HG03378 (cell line): ENCODE measurements around the gene ADRA1B.

Experiments used
- ATAC-seq: cut with Tn5 transposase; IDR thresholded peaks from one replicate; pipeline ENCODE4 v1.9.1; 2021; ENCODE audit warnings: mild to moderate bottlenecking, moderate library complexity; ENCODE audit not compliant: unreplicated experiment

ADRA1B gene

GRCh38 chr5:159915904-159916840, at the start of gene ADRA1B:
ADRA1B (plus strand) TSS chr5:159916482; CDS start chr5:159916906, 424 bp downstream.
- ATAC-seq: no peak

DNA sequence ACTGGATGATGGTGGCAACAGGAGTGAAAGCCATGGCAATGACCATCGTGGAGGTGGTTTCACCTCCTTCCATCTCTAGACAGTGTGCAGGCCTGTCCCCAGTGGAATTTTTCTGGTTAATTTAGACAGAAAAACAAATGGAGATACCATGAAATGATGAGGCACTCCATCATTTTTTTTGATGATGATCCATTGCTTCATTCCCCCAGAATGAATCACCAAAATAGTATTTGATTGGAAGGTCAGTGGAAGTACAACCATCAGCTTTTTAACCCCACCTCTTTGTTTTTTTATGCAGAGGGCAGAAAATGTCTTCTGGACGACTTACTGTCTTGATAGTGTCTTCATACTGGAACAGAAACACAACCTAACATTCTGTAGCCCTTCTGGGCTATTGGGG, 42.6 kb upstream of the ADRA1B start:
- no peak for ATAC-seq

DNA sequence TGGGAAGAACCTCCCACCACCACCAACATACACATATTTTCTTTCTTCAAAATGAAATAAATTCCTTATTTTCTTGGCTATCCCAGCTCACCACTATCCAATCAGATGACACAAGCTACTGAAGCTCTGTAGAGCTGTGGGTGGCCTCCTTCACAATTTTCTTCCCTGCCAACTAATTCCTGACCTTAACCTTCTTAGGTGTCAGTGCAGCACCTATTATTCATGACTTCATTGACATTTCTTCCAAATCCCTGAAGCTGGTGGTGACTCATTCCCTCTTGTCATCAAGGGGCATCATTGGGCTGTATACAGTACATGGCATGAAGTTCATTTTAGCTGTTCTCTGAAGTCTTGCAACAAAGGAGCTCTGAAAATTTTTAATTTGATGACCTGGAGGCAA, 42.0 kb upstream of the ADRA1B start:
- no peak for ATAC-seq

GRCh38 chr5:159877016-159877415, 39.3 kb upstream of the ADRA1B start:
- ATAC-seq: no peak

DNA sequence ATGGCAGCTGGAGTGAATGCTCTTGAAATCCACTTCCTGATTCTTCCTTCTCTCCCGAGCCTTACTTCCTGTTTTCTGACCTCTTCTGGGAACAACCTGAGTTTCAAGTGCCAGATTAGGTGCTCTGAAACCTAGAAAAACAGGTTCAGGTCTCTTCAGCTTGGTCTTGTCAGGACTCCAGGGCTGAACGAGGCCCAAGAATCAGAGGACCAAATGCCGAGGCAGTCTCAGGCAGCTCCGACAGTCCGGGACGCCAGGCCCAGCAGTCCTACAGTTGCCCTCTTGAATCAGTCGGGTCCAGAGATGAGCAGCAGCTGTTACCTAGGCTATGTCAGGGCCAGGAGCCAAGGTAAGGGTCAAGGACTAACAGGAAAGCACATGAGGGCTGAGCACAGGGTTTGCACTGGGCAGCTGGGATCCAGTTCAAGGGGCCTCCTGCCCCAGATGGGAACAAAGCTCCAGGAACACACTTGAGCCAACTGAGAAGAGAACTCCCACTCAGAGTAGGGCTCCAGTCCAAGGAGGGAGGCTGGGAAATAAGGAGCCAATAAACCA, 38.3 kb upstream of the ADRA1B start:
- ATAC-seq: no peak

DNA sequence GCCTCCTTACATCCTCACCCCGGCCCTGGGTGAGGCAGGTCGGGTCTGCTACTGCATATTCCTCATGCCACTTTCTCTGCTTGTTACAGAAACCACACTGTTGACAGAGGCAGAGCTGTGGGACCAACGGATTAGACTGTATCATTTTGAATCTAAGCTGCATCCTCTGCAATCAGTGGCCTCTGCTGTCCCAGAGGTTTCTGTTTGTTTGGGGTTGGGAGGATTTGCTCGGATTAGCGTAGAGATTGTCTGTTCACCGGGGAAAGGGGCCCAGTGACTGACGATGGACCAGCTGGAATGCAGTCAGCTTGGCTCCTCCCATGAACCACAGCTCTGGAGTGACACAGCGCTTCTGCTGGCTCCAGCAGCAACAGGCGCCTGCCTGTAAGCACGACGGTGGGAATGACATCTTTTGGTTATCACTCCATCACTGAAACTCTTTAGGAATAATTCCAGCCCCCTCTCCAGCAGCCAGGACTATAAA, 37.3 kb upstream of the ADRA1B start:
- no peak for ATAC-seq

DNA sequence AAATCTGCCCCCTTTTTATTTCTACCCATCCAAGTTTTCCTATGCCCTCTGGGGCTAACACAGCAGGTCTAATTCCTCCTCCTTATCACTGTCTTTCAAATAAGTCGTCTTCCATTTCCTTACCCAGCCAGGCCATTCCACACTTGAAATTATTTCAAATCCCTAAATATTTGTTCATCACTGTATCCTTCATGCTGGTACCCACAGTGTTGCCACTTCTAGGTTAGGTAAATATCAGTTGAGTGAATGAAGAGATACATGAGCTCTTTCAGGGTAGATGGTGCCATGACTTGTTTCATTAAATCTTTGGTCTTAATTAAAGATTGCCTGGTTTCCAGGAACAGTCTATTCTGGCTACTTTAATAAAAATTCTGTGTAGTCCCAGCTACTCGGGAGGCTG, 35.6 kb upstream of the ADRA1B start:
- no peak for ATAC-seq

- ATAC-seq: no peak
Measured at GRCh38 chr5:159881967-159882366, 34.3 kb upstream of the ADRA1B start.

DNA sequence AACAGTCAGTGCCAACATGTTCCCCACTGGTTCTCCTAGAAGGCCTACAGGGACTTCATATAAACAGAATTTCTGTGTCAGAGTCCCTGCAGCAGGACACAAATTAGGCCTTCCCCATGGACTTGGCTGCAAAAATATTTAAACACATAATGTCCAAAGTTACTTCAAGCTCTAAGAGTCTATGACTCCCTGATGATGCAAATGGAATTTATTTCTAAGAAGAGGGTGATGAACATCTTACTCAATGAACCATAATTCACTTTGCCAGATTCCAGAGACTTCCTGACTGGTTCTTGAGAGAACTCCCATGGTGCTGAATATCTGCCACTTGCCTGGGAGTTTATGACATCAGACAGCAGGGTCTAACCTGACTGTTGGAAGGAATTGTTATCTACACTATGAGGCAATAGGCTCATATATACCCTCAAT, 32.7 kb upstream of the ADRA1B start:
- ATAC-seq: no peak

GRCh38 chr5:159884917-159885620, 31.2 kb upstream of the ADRA1B start:
- no peak for ATAC-seq

GRCh38 chr5:159886296-159886695, 30.0 kb upstream of the ADRA1B start:
- ATAC-seq: no peak

GRCh38 chr5:159887050-159887449, 29.2 kb upstream of the ADRA1B start:
- no peak for ATAC-seq

DNA sequence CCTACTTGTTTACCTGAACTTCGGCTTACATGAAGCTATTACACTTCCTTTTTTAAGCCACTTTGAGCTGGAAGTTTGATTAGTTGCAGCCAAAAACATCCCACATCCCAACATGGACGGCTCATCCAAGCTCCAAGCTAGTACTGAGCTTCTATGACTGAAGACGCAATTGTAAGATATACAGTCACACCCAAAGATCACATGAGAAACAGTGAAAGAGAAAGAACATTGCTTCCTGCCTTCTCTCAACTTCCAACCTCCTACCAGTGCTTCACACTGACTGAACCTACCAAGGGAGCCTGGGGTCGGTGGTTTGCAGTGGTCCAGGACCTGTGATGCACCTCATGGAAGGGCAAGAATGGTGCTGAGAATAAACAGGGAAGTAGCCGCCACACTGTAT, 27.4 kb upstream of the ADRA1B start:
- ATAC-seq: no peak

- ATAC-seq: no peak
Measured at GRCh38 chr5:159890141-159890540, 26.1 kb upstream of the ADRA1B start.

DNA sequence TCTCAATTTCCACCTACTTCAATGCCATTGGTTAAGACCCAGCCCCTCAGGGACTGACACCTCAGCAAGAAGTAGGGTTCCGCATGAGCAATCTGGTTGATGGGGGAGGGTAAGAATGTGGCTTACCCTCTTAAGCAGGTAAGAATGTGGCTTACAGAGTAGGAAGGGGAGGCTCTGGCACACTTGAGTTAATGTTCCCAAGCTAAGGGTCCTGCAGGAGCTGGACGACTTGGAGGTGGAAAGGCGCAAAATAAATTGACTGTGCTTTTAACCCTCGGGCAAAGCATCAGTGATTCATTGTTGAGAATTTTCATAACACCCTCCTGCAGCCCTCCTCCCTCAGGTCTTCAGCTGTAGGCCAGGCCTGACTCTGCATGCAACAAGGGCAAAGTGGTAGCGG, 24.9 kb upstream of the ADRA1B start:
- ATAC-seq: no peak

GRCh38 chr5:159893040-159893695, 23.1 kb upstream of the ADRA1B start:
- no peak for ATAC-seq

GRCh38 chr5:159894149-159894720, 22.0 kb upstream of the ADRA1B start:
- ATAC-seq: no peak

DNA sequence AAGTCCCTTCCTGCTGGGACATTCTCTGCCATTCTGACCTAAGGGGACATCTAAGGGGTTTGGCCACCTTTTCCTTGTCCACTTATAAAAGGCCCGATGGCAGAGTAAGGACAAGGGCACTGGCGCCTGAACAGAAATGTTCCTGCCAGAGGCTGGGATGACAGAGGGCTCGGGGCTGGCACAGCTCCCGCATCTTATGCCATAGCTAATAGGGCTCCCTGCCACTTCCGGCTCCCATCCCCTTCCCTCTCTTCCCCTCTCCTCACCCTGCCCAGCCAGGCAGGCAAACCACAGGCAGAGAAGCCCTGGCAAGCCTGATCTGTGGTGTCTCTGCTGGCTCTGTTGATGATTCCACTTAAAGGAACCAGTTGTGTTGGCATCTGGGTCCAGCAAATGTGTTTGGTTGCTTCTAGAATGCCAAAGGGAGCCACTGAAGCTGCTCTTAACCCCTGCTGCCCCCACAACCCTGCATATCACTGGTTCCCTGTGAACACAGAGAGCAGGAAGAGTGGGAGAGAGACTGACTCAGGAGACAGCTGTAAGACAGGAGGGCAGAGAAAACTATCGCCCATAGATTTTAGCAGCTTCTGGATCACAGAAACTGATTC, 18.4 kb upstream of the ADRA1B start:
- ATAC-seq: no peak

GRCh38 chr5:159899067-159900049, 16.9 kb upstream of the ADRA1B start:
- no peak for ATAC-seq
